CD4-positive, alpha-beta T cell treated with Interleukin-15 for 1 hour (primary cell): ENCODE measurements around the gene TRAPPC2L.
A peak's percentile ranks its signal among the peaks of the same experiment; 100 is the strongest.
"Not testable (repeated sequence)": the region's sequence is repeated elsewhere in the genome, so short reads cannot be mapped to it uniquely, and the experiment has no call there.

Experiments
- DNase-seq: peaks from one replicate; pipeline ENCODE4 v3.0.0-alpha.2; 2020

Gene TRAPPC2L

GRCh38 chr16:88894266-88894665, 37.3 kb downstream of the TRAPPC2L start:
- DNase-seq: not testable (repeated sequence)

- no peak for DNase-seq
These were observed 37.9 kb downstream of the TRAPPC2L start for GRCh38 chr16:88894681-88895300.

GRCh38 chr16:88895335-88895734, 38.4 kb downstream of the TRAPPC2L start:
- no peak for DNase-seq

GRCh38 chr16:88896238-88897070, 39.5 kb downstream of the TRAPPC2L start:
- DNase-seq: no peak

GRCh38 chr16:88897696-88898425, 40.9 kb downstream of the TRAPPC2L start:
- no peak for DNase-seq

GRCh38 chr16:88899901-88900661, 43.2 kb downstream of the TRAPPC2L start:
- no peak for DNase-seq

- no peak for DNase-seq
These were observed 43.7 kb downstream of the TRAPPC2L start for GRCh38 chr16:88900662-88901052.

- DNase-seq: no peak
These were observed 44.9 kb downstream of the TRAPPC2L start for GRCh38 chr16:88901718-88902337.

- no peak for DNase-seq
These were observed 45.8 kb downstream of the TRAPPC2L start for GRCh38 chr16:88902744-88903143.

GRCh38 chr16:88903267-88903666, 46.3 kb downstream of the TRAPPC2L start:
- DNase-seq: no peak

- no peak for DNase-seq
These were observed 47.9 kb downstream of the TRAPPC2L start for GRCh38 chr16:88904676-88905365.

GRCh38 chr16:88905563-88905962, 48.6 kb downstream of the TRAPPC2L start:
- DNase-seq: no peak

GRCh38 chr16:88906020-88906419, 49.1 kb downstream of the TRAPPC2L start:
- DNase-seq: no peak

GRCh38 chr16:88906535-88907105, 49.7 kb downstream of the TRAPPC2L start:
- no peak for DNase-seq

- no peak for DNase-seq
These were observed 50.8 kb downstream of the TRAPPC2L start for GRCh38 chr16:88907768-88908167.

GRCh38 chr16:88908307-88908706, 51.4 kb downstream of the TRAPPC2L start:
- DNase-seq: no peak

GRCh38 chr16:88909431-88910210, 52.7 kb downstream of the TRAPPC2L start:
- DNase-seq: no peak

- DNase-seq: no peak
These were observed 53.6 kb downstream of the TRAPPC2L start for GRCh38 chr16:88910284-88911135.

- DNase-seq: peak; percentile 38
These were observed 54.4 kb downstream of the TRAPPC2L start for GRCh38 chr16:88911136-88911945.
